Endodermal cell (in vitro differentiated cells): ENCODE results near the gene TLE4. TPM values are rescaled to one million over a fixed set of nuclear protein-coding genes. Genes with fewer than 3 reads are reported as not detected.

Source experiments
- DNase-seq: peaks from one replicate; pipeline ENCODE4 v3.0.0-alpha.2; 2017
- H3K27ac ChIP-seq: 2 replicates; pipeline ENCODE4 v1.5.1; 2013; ENCODE audit warnings: mild to moderate bottlenecking, low read depth, low read length, moderate library complexity
- H3K27me3 ChIP-seq: 2 replicates; pipeline ENCODE4 v1.6.1; 2013; ENCODE audit warnings: mild to moderate bottlenecking, low read length, moderate library complexity; ENCODE audit not compliant: insufficient read depth, control insufficient read depth, poor library complexity, severe bottlenecking
- H3K36me3 ChIP-seq: 2 replicates; pipeline ENCODE4 v1.7.0; 2013; ENCODE audit warnings: mild to moderate bottlenecking, low read length, moderate library complexity; ENCODE audit not compliant: control insufficient read depth, insufficient read depth
- H3K4me1 ChIP-seq: one replicate; pipeline ENCODE4 v1.7.0; 2013; ENCODE audit warnings: low read length; ENCODE audit not compliant: control insufficient read depth, insufficient read depth
- H3K4me3 ChIP-seq: 2 replicates; pipeline ENCODE4 v1.5.1; 2013; ENCODE audit warnings: mild to moderate bottlenecking, low read length, moderate library complexity
- H3K9ac ChIP-seq: 2 replicates; pipeline ENCODE4 v1.6.1; 2013; ENCODE audit warnings: mild to moderate bottlenecking, low read length, moderate library complexity; ENCODE audit not compliant: poor library complexity, severe bottlenecking; ENCODE audit errors: extremely low read depth
- H3K9me3 ChIP-seq: 2 replicates; pipeline ENCODE4 v1.6.1; 2013; ENCODE audit warnings: mild to moderate bottlenecking, low read length, moderate library complexity; ENCODE audit not compliant: control insufficient read depth
- H3K27ac Mint-ChIP-seq: 2 replicates; pipeline ENCODE4 v1.8.0; 2020; ENCODE audit warnings: mixed read lengths
- H3K27me3 Mint-ChIP-seq: 2 replicates; pipeline ENCODE4 v1.8.0; 2021; ENCODE audit warnings: mild to moderate bottlenecking, mixed read lengths; ENCODE audit not compliant: insufficient read depth
- H3K36me3 Mint-ChIP-seq: 2 replicates; pipeline ENCODE4 v1.8.0; 2020; ENCODE audit warnings: low read depth, mixed read lengths
- H3K4me1 Mint-ChIP-seq: 2 replicates; pipeline ENCODE4 v1.8.0; 2020; ENCODE audit warnings: mixed read lengths
- H3K4me3 Mint-ChIP-seq: 2 replicates; pipeline ENCODE4 v1.8.0; 2020; ENCODE audit warnings: mild to moderate bottlenecking, moderate library complexity, mixed read lengths
- H3K9me3 Mint-ChIP-seq: 2 replicates; pipeline ENCODE4 v1.8.0; 2020; ENCODE audit warnings: mild to moderate bottlenecking, mixed read lengths
- CTCF ChIP-seq: fragments of 200-600 bp; sonication (generic); conservative IDR thresholded peaks from 2 replicates; pipeline ENCODE4 v1.5.0; 2021; ENCODE audit warnings: antibody characterized with exemption, mild to moderate bottlenecking
- WGBS, 2 experiments: methylation state at CpG; one replicate each; pipeline versions ENCODE4 v1.1.5 to v1.1.7; 2013; ENCODE audit warnings: missing lambda C conversion rate in 2 of 2, mixed read lengths in 1 of 2; ENCODE audit not compliant: insufficient coverage in 1 of 2, insufficient read length in 1 of 2; 5-methylcytosine and 5-hydroxymethylcytosine counted together
- total RNA-seq, 2 donors: library from RNA; stranded (reverse); fragmentation: NEBNext Ultra II Directional in 1 of 2; extraction: Animal tissue kit (Norgen Biotek cat#: 25700) in 1 of 2; gene quantifications; 2 replicates in 1 of 2; 3 replicates in 1 of 2; pipeline ENCODE4 v1.2.1, GENCODE V29; 2021

Gene TLE4
- total RNA-seq, 2 donors from 2014 or later = 16.7 to 25.5 TPM

- peaks cover 41% of the 10 kb centered on the region for H3K4me1 Mint-ChIP-seq
- peaks cover 6% of the 10 kb centered on the region for H3K4me1 ChIP-seq
- H3K4me3 ChIP-seq = no peak overlapping the region
- H3K4me3 Mint-ChIP-seq = no peak overlapping the region
- no peaks in the 10 kb centered on the region for H3K27me3 ChIP-seq
- no peaks in the 10 kb centered on the region for H3K9me3 Mint-ChIP-seq
- H3K27ac Mint-ChIP-seq = peak overlapping the region; percentile 29
- 87 to 91% methylated on average over 3 to 5 of the region's 5 CpGs for WGBS, 2 experiments
- DNase-seq = no peak
- H3K27me3 Mint-ChIP-seq = no peaks in the 10 kb centered on the region
- TF ChIP-seq CTCF = no peak
- no peak overlapping the region for H3K9ac ChIP-seq
- no peaks in the 10 kb centered on the region for H3K36me3 ChIP-seq
- no peaks in the 10 kb centered on the region for H3K36me3 Mint-ChIP-seq
- no peak overlapping the region for H3K27ac ChIP-seq
- no peaks in the 10 kb centered on the region for H3K9me3 ChIP-seq
Measured at GRCh38 chr9:79693750-79694149, 122.0 kb downstream of the TLE4 start.

- 92 to 100% methylated on average over 1 to 2 of the region's 2 CpGs for WGBS, 2 experiments
Measured at GRCh38 chr9:79694208-79694607, 122.4 kb downstream of the TLE4 start.

GRCh38 chr9:79694676-79695400, 123.1 kb downstream of the TLE4 start:
- WGBS, 2 experiments = 46% methylated on average over 1 of the region's 1 CpG; no CpG with 5 or more reads in 1 of the 2 experiments
- Histone ChIP-seq H3K9me3 (no peaks in the 10 kb centered on the region), H3K36me3 (no peaks in the 10 kb centered on the region), H3K4me1 (peaks cover 6% of the 10 kb centered on the region), H3K27me3 (no peaks in the 10 kb centered on the region), H3K4me3 (no peak overlapping the region), H3K9ac (no peak overlapping the region), H3K27ac (peak overlapping the region; percentile 34)
- Mint-ChIP-seq H3K4me1 (peaks cover 36% of the 10 kb centered on the region), H3K27ac (no peak overlapping the region), H3K9me3 (no peaks in the 10 kb centered on the region), H3K27me3 (no peaks in the 10 kb centered on the region), H3K36me3 (no peaks in the 10 kb centered on the region), H3K4me3 (no peak overlapping the region)
- no peak for TF ChIP-seq CTCF
- peak; percentile 58 for DNase-seq

More at GRCh38 chr9:79694208-79694607, 122.4 kb downstream of the TLE4 start:
- Histone ChIP-seq H3K36me3 (no peaks in the 10 kb centered on the region), H3K9me3 (no peaks in the 10 kb centered on the region), H3K4me1 (peaks cover 6% of the 10 kb centered on the region), H3K27me3 (no peaks in the 10 kb centered on the region), H3K27ac (no peak overlapping the region), H3K4me3 (no peak overlapping the region), H3K9ac (no peak overlapping the region)
- no peak for DNase-seq
- H3K27ac Mint-ChIP-seq = peak overlapping the region; percentile 29
- H3K27me3 Mint-ChIP-seq = no peaks in the 10 kb centered on the region
- H3K9me3 Mint-ChIP-seq = no peaks in the 10 kb centered on the region
- H3K4me3 Mint-ChIP-seq = no peak overlapping the region
- peaks cover 41% of the 10 kb centered on the region for H3K4me1 Mint-ChIP-seq
- H3K36me3 Mint-ChIP-seq = no peaks in the 10 kb centered on the region
- no peak for TF ChIP-seq CTCF
